Measurements from ENCODE around the gene KRT31. TPM values are rescaled to one million over a fixed set of nuclear protein-coding genes. Genes with fewer than 3 reads are reported as not detected.

The KRT31 gene
- total and polyA plus RNA-seq, 8 donors, result 3.1 TPM; not detected in 7

- H3K4me3 ChIP-seq, result no peak overlapping the region
- H3K27ac ChIP-seq, result no peak overlapping the region
- DNase-seq, result no peak
- H3K36me3 ChIP-seq, result no peaks in the 10 kb centered on the region
- peaks cover 0 to 11% (median 0%) of the 10 kb centered on the region in 3 donors for H3K27me3 ChIP-seq
- intact Hi-C loops (cut with DNase I; ENCODE audit: low total_unique reads), result no loop called here
- WGBS, 5 donors, result 74 to 90% (median 86%) methylated on average over 4 of the region's 4 CpGs
- no peaks in the 10 kb centered on the region for H3K4me1 ChIP-seq
- TF ChIP-seq CTCF (IDR thresholded peaks at IDR 0.05), result no peak
- TF ChIP-seq EP300 (IDR thresholded peaks at IDR 0.05), result no peak
- no peak for TF ChIP-seq POLR2AphosphoS5 (IDR thresholded peaks at IDR 0.05)
- no peak for TF ChIP-seq POLR2A (IDR thresholded peaks at IDR 0.05)
- H3K9me3 ChIP-seq, result no peaks in the 10 kb centered on the region
Measured at GRCh38 chr17:41442739-41443138, 45.3 kb upstream of the KRT31 start.

DNA sequence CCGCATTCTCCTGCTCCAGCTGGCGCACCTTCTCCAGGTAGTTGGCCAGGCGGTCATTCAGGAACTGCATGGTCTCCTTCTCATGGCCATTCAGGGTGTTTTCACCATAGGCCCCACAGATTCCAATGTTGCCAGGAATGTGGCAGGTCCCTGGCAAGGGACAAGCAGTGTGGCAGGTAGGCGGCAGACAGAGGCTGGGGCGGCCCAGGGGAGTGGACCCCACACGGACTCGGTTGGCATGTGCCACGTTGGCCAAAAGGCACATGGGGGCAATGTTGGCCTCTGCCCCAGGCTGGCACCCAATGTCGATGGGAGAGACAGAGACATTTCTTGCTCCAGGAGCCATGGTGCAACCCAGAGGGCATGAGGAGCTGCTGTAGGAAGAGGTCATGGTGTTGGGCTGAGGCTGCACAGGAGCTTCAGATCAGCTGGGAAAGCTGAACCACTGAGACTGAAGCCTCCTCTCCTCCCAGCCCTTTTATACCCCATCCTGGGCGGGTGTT, 43.2 kb upstream of the KRT31 start, which contains the start of gene KRT38:
KRT38 (minus strand) TSS at position 453 of the 503 bp plus-strand sequence; CDS start at position 391, 62 bp downstream.
- no peaks in the 10 kb centered on the region for H3K9me3 ChIP-seq
- H3K27ac ChIP-seq, result no peak within 1 kb of the TSS
- 91 to 97% (median 94%) methylated on average over 6 to 10 of the region's 10 CpGs for WGBS, 5 donors
- no peaks in the 10 kb centered on the region for H3K4me1 ChIP-seq
- H3K36me3 ChIP-seq, result no peaks in the 10 kb centered on the region
- peaks cover 0 to 11% (median 0%) of the 10 kb centered on the region in 3 donors for H3K27me3 ChIP-seq
- no peak for DNase-seq
- intact Hi-C loops (cut with DNase I; ENCODE audit: low total_unique reads), result no loop called here
- TF ChIP-seq POLR2A (IDR thresholded peaks at IDR 0.05) (no peak), POLR2AphosphoS5 (IDR thresholded peaks at IDR 0.05) (no peak)
- no peak within 1 kb of the TSS for H3K4me3 ChIP-seq

- Histone ChIP-seq H3K27me3 (peaks cover 0 to 10% (median 0%) of the 10 kb centered on the region in 3 donors), H3K4me1 (peaks cover 0 to 3% (median 0%) of the 10 kb centered on the region in 4 donors), H3K27ac (no peak overlapping the region), H3K36me3 (no peaks in the 10 kb centered on the region), H3K4me3 (no peak overlapping the region), H3K9me3 (no peaks in the 10 kb centered on the region)
- TF ChIP-seq EP300 (IDR thresholded peaks at IDR 0.05), result no peak
- no peak for DNase-seq
- WGBS, 5 donors, result 66 to 85% (median 70%) methylated on average over 4 to 5 of the region's 5 CpGs
- intact Hi-C loops (cut with DNase I; ENCODE audit: low total_unique reads), result no loop called here
Measured at GRCh38 chr17:41439375-41439774, 42.0 kb upstream of the KRT31 start.

DNA sequence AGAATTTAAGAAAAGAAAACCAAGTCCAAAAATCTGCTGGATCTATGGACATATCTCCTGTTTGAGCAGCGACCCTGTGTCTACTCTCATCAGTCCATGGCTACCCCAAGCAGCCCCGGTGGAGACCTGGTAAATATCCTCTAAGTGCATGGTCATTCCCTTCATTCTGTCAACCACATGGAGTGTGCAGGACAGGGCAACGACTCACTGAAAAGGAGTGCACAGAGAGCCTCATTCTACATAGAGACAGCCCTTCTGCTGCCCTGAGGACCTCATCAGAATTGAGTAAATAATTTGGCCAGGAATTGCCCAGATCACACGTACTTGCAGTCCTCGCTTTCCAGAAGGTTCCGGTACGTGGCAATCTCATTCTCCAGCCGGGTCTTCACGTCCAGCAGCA, 40.4 kb upstream of the KRT31 start:
- WGBS, 5 donors, result 86 to 93% (median 91%) methylated on average over 9 of the region's 9 CpGs
- TF ChIP-seq POLR2AphosphoS5 (IDR thresholded peaks at IDR 0.05), result no peak
- TF ChIP-seq CTCF (IDR thresholded peaks at IDR 0.05), result no peak
- no peak for TF ChIP-seq EP300 (IDR thresholded peaks at IDR 0.05)
- TF ChIP-seq POLR2A (IDR thresholded peaks at IDR 0.05), result no peak
- H3K27me3 ChIP-seq, result no peaks in the 10 kb centered on the region
- no peak overlapping the region for H3K27ac ChIP-seq
- intact Hi-C loops (cut with DNase I; ENCODE audit: low total_unique reads), result no loop called here
- H3K36me3 ChIP-seq, result no peaks in the 10 kb centered on the region
- H3K4me3 ChIP-seq, result no peak overlapping the region
- DNase-seq, result no peak
- peaks cover 0 to 5% (median 0%) of the 10 kb centered on the region in 4 donors for H3K4me1 ChIP-seq
- H3K9me3 ChIP-seq, result no peaks in the 10 kb centered on the region

GRCh38 chr17:41437254-41437653, 39.8 kb upstream of the KRT31 start:
- Histone ChIP-seq H3K27me3 (no peaks in the 10 kb centered on the region), H3K4me1 (peaks cover 0 to 5% (median 0%) of the 10 kb centered on the region in 4 donors), H3K36me3 (no peaks in the 10 kb centered on the region), H3K27ac (no peak overlapping the region), H3K4me3 (no peak overlapping the region), H3K9me3 (no peaks in the 10 kb centered on the region)
- TF ChIP-seq CTCF (IDR thresholded peaks at IDR 0.05), result no peak
- TF ChIP-seq EP300 (IDR thresholded peaks at IDR 0.05), result no peak
- TF ChIP-seq POLR2A (IDR thresholded peaks at IDR 0.05), result no peak
- no peak for TF ChIP-seq POLR2AphosphoS5 (IDR thresholded peaks at IDR 0.05)
- DNase-seq, result no peak
- intact Hi-C loops (cut with DNase I; ENCODE audit: low total_unique reads), result no loop called here
- WGBS, 5 donors, result 79 to 85% (median 84%) methylated on average over 7 of the region's 7 CpGs

All from stomach (tissue), 9 donors.